RPMI7951 (cell line): ENCODE results near the gene SIVA1. TPM values are rescaled to one million over a fixed set of nuclear protein-coding genes. Genes with fewer than 3 reads are reported as not detected.
"Not testable (repeated sequence)": the region's sequence is repeated elsewhere in the genome, so short reads cannot be mapped to it uniquely, and the experiment has no call there.

Source experiments
- DNase-seq: peaks from one replicate; pipeline ENCODE4 v3.0.0-alpha.2; 2012; ENCODE audit warnings: low read depth
- total RNA-seq: library from RNA; depleted of rRNA; stranded (reverse); fragments of >200 nt; shearing (Covaris generic); gene quantifications from 2 replicates; pipeline ENCODE4 v1.2.3, GENCODE V29; 2014

SIVA1 gene
- total RNA-seq, 1 experiment from 2014 or later, result 196 TPM

DNA sequence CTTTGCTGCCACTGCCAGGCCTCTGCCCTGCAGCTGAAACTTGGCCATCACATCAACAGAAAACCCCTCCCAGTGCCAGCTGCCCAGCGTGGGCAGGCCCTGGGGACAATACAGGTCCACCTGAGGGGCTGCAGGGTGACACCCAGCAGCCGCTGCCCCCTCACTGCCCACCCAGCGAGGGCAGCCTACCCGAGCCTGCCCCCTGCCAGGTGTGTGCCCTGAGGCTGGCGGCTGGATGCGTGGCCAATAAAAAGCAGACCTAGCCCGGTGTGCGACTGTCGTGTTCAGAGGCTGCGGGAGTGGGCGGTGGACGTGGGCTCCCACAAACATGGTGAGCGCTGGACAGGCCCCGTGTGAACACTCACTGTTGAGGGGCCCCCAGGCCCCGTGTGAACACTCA lies 33.6 kb upstream of the SIVA1 start:
- DNase-seq, result no peak

DNA sequence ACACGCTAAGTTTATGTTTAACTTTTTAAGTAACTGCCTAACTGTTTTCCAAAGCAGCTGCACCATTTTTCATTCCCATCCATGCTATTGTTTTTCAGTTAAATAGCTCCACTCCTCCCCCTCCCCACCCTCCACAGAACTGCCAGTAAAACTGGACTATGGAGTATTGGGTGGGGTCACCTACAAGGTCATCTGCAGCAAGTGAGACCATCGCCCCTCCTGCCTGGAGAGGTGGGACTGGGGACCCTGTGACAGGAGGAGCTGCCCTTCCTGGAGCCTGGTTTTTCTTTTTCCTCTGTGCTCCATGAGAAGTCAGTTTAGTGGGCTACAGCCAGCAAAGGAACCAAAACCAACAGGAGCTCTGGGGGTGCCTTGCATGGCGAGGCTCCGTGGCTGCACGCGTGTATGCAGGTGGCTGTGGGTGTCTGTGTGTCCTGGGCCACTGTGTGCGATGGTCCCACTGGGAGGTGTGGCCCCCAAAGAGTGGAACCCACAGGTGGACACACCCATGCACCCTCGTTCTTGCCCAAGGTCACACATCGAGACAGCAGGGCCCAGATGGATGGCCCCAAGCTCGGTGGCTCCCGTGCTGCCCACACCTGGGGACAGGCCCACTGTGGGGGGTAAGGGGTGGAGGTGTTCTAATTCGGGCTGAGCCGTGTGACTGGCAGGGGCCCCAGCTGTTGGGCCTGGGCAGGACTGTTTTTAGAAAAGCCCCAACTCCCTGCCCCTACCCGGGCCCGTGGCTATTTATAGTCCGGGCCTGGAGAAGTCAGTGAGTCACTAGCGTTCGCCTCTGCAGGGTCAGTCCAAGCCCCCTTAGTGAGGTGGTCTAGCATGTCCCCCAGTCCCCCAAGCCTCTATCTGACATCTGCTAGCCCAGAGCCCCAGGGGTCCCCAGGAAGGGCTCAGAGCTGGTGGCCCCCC lies 31.2 kb upstream of the SIVA1 start:
- DNase-seq, result peak; percentile 32

DNA sequence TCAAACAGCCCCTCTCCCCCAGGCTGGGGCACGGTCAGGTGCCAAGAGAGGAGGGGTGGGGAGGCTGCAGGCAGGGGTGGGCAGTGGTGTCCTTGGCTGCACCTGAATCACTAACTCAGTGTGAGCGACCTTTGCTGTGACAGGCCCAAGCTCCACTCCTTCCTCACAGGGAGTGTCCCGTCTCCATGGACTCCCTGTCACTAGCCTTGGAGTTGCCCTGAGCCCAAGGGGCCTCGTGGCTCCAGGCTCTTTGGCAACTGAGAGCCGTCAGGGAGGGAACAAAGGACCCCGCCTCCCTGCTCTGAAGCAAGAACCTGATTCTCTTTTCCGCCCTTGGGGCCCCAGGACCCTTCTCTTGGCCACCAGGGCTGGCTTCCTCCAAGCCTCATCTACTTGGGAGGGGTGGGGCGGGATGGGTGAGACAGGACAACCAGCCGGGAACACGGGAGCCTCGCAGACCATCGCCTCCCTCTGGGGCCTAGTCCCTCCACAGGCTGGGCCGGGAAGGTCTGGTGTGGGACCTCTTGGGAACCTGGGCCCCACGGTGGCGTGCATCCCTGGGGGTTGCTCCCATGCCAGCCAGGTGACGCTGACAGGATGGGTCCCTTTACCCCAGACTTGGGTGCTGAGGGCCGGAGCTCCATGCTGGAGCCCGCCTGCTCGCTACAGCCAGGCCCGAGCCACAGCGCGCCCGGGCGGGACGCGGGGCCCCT lies 29.9 kb upstream of the SIVA1 start:
- no peak for DNase-seq

DNA sequence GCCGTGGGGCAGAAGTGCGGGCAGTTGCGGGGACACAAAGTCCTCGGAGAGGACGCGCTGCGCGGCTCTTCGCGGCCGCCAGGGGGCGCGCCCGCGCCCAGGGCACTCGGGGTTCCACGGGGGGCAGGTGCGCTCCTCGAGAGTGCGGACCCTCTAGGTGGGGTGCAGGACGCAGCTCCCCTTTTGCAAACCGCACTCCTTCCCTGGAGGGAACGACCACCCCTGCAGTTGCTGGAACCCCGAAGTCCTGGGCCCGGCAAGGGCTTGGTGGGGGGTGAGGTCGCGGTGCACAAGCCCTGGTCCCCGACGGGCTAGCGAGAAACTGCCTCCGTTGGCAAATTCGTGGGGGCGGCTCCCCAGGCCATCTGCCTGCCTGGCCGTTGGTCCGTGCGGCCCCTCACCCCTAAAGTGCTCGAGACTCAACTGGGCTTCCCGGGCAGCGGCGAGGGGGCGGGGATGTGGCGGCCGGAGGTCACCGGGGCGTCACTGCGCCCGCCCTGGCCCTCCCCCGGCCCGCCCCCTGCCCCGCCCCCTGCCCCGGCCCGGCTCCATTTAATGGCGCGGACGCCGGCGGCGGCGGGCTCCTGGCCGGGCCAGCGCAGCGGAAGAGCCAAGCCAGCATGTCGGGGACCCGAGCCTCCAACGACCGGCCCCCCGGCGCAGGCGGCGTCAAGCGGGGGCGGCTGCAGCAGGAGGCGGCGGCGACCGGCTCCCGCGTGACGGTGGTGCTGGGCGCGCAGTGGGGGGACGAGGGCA lies 29.1 kb upstream of the SIVA1 start, which contains the start of gene ADSS1:
ADSS1 (plus strand) TSS at position 579 of the 756 bp plus-strand sequence; CDS start at position 621, 42 bp downstream.
- peak; percentile 46 for DNase-seq

DNA sequence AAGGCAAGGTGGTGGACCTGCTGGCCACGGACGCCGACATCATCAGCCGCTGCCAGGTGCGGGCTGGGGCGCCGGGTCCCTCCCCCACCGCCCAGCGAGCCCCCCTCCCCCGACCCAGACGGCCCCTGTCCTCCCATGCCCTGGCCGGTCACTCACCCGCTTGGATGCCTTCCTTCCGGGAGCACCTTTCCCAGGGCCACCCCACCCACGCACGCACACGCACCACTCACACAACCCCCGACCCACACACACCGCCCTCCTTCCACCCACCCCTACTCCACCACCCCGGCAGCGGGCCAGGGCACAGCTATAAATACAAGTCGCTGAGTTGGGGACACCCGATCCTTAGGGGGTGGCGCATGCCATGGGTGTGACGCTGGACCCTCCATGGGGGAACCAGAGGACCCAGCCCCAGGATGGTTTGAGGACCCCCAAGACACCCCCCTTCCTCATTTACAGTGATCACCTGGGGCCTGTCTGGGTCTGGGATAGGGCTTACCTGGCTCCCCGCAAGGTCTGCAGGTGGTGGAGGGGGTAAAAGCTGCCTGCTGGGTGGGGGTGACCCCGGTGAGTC lies 28.5 kb upstream of the SIVA1 start:
- no peak for DNase-seq

DNA sequence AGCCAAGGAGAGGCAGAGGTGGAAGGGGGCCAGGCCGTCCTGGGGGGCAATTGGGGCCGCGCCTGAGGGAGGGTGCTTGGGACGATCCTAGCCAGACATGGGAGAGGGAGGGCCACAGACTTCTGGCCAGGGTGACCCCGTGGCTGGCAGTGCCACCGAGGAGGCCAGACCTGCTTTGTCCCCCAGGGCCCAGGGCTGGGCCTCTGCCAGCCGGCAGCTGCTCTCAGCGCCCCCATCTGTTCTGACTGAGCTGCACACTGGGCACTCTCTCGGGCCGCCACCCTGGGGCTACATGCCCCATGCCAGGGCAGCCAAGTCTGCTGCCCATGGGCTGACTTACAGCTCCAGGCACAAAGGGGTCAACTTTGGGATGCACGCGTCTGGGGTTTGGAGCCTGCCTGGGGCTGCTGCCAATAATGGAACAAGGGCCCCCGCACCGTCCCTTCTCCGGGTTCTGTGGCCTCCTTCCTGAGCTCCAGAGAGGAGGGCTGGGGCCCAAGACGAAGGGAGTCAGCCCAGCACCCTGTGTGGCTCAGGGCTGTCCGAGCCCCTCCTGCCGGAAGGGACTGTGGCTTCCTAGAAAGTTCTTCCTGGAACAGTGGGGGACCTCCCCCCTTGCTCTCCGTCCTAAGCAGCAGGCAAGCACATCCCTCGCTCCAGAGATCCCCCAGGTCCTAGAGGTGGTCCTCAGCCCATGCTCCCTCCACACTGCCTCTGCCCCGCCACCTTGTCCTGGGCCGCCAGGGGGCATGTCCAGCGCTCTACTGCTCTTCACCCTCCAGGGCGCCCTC lies 27.8 kb upstream of the SIVA1 start:
- no peak for DNase-seq

DNA sequence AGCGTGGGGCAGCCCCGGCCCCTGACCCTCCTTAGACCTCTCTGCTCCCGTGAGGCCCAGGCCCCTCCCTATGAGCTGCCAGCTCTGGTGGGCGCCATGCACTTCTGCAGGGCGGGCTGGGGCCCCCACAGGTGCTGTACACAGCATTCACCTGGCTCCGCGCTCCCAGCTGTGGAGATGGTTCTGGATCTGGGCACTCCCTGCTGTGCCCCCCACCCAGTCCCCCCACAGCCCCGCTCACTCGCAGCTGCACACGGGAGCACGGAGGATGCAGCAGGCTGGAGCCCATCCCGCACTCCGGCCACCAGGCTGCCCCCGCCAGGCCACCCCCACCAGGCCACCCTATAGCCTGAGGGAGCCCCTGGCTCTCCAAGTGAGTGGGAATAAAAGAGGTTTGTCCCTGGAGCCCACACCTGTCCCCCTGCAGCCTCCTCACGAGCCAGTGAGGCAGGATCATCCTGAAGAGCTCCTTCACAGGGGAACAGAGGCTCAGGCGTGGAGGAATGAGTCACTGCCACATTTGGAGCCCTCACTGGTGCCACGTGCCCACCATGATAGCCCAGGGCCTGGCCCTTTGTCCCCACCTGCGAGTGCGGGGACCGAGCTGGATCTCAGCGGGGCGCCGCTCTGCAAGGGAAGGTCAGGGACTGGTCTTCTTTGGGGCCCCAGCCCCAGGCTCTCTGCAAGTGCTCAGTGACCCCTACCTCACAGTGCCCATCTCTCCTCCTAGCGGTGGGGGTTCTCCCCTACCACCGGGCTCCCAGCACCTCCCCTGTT lies 27.0 kb upstream of the SIVA1 start:
- DNase-seq, result no peak

DNA sequence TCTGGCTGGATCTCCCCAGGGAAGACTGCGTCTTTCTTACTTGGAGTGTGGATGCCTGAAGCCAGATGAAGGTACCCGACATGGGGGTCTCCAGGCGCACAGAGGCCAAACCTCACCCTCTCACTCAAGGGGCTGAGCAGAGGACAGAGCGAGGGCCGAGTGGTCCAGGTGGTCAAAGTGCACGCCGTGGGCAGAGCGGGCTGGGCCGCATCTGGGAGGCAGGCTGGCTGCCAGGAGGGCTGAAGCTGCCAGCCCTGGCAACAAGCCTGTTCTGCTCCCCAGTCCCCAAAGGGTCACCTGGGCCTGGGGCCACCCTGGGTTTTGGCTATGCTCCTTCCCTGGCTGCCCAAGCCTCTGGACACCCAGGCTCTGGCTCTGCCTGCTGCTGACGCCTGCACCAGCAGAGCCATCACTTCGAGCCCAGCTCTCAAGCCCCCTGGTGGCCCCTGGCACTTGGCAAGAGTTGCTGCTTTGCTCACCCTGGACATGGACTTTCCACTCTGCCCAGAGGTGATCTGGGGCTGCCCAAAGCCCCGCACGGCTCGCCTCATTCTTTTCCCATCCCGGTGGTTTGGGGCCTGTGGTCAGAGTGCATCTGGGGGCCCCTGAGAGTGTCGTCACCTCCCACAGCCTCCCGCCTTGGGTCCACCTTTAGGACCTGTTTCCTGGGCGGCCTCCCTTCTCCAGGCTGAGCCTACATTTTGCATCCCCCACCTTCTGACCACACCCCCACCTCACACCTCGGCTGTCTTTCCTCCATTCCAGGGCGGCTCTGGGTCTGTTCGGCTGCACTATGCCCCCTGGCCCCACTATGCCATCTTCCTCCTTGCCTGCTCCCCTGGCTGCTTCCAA lies 26.1 kb upstream of the SIVA1 start:
- no peak for DNase-seq

DNA sequence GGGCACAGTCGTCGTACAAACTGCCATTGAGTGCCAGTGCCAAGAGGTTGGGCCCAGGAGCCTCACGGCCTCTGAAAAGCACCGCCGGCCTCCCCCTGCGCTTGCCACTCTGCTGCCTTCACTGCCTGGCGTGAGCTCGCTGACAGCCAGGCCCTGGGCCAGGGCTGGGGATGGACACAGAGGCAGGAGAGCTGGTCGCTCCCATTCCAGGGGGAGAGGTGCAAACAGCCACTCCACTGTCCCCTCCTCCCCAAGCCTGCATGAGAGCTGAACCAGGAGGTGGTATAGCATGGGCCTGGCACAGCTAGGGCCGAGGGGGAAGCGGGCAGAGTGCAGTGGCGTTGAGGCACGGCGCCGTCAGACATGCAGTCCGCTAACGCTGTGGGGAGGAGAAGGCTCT lies 24.3 kb upstream of the SIVA1 start:
- DNase-seq, result no peak

DNA sequence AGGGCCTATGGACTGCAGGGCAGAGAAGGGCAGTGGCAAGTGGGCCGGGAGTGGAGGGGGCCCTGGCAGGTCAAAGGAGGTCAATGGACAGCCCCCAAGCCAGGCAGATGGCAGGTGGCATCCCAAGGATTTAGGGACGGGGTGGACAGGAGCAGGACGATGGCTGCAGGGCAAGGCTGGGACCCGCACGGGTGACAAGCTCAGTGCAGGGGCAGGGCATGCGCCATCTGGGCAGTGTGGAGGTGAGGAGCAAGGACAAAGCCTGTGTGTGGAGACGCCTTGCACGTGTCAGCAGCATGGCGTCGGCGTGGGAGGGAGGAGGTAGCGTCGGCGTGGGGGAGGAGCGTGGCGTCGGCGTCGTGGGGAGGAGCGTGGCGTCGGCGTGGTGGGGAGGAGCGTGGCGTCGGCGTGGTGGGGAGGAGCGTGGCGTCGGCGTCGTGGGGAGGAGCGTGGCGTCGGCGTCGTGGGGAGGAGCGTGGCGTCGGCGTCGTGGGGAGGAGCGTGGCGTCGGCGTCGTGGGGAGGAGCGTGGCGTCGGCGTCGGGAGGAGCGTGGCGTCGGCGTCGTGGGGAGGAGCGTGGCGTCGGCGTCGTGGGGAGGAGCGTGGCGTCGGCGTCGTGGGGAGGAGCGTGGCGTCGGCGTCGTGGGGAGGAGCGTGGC lies 23.6 kb upstream of the SIVA1 start:
- not testable (repeated sequence) for DNase-seq

DNA sequence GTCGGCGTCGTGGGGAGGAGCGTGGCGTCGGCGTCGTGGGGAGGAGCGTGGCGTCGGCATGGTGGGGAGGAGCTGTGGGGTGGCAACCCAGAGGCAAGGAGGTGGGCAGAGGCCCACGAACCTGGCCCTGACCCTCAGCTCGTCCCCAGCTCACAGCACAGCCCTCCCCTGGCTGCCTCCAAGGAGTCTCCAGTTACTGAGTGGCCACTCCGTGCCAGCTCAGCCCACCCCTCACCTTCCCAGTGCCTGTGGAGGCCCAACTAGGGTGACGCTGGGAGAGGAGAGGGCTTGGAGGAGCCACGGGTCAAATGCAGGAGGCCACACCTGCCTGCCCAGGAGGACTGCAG lies 23.1 kb upstream of the SIVA1 start:
- no peak for DNase-seq

DNA sequence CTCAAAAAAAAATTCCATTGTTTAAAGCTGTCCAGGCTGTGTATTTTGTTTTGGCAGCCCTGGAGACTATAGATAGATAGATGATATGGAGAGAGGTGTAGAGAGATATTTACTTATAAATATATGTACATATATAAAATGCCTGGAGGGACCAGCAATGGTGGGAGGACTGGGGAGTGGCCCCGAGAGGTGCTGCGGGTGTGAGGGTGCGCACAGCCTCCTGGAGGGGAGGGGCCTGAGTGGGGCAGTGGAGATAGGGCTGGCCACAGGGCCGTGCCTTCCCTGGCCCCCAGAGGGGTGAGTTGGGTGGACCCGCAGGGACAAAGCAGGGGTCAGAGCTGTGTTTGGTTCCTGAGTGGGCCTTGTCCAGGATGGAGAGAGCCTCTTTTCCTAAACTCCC lies 22.5 kb upstream of the SIVA1 start:
- no peak for DNase-seq

DNA sequence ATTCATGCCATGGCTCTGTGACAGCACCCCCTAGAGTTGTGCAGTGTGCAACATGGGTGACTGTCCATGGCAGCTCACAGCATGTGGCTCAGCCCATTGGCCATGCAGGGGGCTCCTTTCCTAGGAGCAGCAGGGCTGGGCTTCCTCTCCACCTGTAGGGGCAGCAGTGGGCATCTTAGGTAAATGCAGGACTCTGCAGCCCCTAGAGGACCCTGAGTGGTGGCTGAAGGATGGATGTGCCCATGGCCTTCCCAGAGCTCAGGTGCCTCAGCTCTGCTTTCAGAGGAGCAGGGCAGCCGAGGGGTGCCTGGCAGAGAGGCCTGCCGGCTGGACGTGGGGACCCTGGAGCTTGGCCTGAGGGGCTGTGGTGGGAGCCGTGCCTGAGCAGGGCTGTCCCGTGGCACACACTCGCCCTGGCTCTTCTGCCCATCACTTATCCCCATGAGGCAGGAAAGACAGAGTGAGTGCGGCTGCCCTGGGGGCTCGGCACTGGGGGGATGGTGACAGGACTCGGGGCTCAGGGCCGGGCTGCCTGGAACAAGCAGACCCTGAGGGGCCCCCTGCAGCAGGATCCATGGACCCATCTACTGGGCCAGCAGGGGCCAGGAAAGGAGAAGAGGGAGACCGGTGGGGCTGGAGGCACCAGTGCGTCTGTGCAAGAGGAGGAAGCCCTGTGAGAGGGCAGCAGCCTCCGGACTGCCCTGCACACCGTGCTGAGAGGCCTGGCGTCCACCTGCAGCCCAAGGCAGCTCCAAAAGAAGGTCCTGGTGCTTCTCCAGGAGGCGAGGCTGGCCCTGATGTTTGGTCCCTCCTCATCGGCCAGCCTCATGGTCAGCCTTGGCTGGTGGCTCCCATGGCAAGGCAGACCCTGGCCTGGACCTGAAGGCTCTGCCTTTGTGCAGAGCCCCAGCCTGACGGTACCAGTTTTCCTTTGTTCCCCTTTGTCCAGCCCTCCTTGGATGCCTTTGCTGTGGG lies 21.3 kb upstream of the SIVA1 start:
- no peak for DNase-seq

DNA sequence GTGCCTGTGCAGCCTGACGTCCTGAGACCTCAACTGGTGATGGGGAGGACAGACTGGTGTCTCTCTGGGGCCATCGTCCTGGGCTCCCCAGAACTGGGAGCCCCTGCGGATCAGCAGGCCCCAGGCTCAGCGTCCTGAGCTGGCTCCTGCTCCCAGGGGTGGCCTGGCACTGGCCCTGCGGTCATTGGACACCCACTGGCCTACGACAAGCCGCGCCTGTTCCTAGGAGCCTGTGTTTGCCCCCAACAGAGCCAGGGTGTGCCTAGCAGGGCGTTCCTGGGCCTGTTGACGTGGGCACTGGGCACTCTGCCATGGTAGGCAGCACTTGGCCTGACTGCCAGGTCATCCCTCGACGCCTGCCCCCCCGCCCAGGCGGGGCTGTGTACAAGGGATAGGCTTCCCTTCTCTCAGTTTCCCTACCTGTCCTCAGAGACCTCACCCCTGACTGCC lies 20.6 kb upstream of the SIVA1 start:
- DNase-seq, result no peak

DNA sequence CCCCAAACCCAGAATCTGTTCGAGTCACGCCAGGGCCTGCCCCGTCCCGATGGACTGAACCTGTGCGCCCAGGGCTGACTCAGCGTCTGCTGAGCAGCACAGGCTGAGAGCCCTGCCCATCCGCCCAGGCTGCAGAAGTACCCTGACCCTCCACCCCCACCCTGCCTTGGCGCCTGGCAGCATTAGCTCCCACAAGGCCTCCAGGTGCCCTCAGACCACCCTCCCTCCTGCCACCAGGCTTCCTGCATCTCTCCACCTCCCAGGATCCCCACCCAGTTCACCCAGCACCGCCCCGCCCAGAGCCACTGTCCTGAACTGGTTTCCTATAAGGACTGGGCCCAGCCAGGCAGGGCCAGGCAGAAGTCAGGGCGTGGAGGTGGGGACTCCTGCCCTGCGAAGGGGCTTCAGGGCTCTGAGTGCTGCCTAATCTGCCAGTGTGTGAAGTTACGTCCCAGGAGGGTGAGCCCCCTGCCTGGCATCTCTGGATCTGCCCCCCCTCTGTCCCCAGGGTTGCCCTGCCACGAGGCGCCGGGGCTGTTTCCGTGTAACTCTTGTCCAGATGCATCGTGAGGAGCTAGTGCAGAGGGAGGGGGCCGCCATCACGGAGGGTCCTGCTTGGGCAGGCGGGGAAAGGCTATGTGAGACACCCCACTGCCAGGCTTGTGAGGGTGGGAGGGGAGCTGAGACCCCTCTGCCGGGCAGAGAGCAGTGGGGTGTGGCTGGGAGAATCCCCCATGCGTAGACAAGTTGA lies 19.8 kb upstream of the SIVA1 start:
- no peak for DNase-seq

DNA sequence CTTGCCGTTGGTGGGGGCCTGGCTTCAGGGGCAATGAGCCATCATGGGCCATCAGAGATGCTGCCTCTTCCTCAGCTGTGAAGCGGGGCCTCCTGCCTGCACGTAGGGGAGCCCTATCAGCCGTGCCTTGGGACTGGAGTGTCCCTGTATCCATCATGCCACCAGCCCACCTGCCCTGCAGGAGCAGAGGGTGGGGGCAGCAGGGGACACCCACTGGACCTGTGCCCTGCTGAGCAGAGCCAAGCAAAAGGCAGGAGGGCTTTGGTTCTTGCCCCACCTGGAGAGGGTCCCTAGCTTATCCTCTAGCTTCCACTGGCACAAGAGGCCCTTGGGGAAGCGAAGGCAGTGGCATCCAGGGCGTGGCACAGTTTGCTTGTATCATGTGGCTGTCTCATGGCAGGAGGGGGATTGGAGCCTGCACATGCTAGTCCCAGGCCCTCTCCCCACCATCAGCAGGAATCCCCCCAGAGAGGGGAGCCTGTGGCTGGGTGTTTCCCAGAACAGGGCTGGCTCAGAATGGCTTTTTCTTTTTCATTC lies 18.8 kb upstream of the SIVA1 start:
- DNase-seq, result no peak

DNA sequence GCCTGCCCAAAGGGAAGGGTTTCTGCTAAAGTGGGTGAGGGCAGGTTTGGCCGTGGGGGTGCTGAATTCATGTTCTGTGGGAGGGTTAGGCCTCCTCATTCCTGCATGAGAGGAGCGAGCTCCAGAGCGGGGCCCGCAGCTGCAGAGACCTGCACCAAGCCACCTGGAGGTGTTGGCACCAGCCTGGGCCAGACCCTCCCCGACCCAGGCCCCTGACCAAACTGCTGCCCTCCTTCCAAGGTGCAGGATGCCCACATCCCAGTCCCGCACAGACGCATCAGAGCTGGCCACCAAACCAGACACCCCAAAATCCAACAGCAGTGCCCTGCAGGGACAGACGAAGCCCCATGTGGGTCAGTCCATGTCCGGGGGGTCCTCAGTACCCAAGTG lies 18.4 kb upstream of the SIVA1 start:
- DNase-seq, result no peak
